ENCODE data around the gene PITPNM1.

DNA sequence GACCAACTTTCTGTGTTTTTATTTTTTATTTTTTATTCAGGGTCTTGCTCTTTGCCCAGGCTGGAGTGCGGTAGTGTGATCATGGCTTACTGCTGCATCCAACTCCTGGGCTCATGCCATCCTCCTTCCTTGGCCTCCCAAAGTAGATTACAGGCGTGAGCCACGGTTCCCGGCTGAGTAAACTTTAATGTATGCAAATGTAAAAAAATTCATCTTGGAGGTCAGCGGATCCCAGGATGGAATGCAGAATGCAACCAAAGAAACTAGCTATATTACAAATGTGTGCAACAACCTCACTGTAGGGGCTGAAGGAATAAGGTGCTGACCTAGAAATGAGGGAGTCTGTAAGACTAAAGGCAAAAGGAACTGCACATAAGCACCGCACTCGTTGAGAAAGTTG lies 9.0 kb upstream of the PITPNM1 start:
- TF ChIP-seq CTCF (IDR thresholded peaks at IDR 0.05) (no peak), POLR2A (IDR thresholded peaks at IDR 0.05) (no peak)
